ENCODE results near the gene ADAT1. TPM values are rescaled to one million over a fixed set of nuclear protein-coding genes. Genes with fewer than 3 reads are reported as not detected.

Gene ADAT1
- polyA plus RNA-seq, 1 of the 3 experiments (the other 2 are of a cell fraction): 51.1 TPM

GRCh38 chr16:75629132-75629531 lies 6.1 kb upstream of the ADAT1 start:
- H3K9me3 ChIP-seq: no peaks in the 10 kb centered on the region
- POLR2A ChIA-PET: no interaction called here
- TF ChIP-seq IRF3 (IDR thresholded peaks at IDR 0.05; ENCODE audit: low read depth, low read length): no peak
- TF ChIP-seq ZBTB33 (IDR thresholded peaks at IDR 0.05; ENCODE audit: borderline replicate concordance, low read depth): no peak
- no peak for TF ChIP-seq FOSL2 (IDR thresholded peaks at IDR 0.05; ENCODE audit: borderline replicate concordance, low read depth)
- no peaks in the 10 kb centered on the region for H3K4me1 ChIP-seq (ENCODE audit: control insufficient read depth in 1 of 2, insufficient read depth in 2 of 2, low read depth in 1 of 2, low read length in 1 of 2)
- H3K4me3 ChIP-seq (ENCODE audit: low read depth in 2 of 2, low read length in 1 of 2): no peak overlapping the region
- DNase-seq: no peak
- H3K4me2 ChIP-seq: no peak overlapping the region
- H3F3A ChIP-seq (replicated peaks; ENCODE audit: insufficient read depth): peaks cover 16% of the 10 kb centered on the region
- CTCF ChIA-PET: no interaction called here
- no peak overlapping the region for H3K27ac ChIP-seq (ENCODE audit: low read depth in 2 of 2, low read length in 1 of 2)
- 96% methylated on average over 10 of the region's 10 CpGs for WGBS (ENCODE audit: low lambda C conversion rate)
- H3K9ac ChIP-seq: no peak overlapping the region
- peaks cover 45 to 74% of the 10 kb centered on the region in 2 experiments for H3K36me3 ChIP-seq (replicated peaks in 1 of 2; ENCODE audit: control insufficient read depth in 1 of 2, insufficient read depth in 2 of 2, low read length in 1 of 2)
- no peak overlapping the region for H2AFZ ChIP-seq (ENCODE audit: low read depth)
- H3K79me2 ChIP-seq (ENCODE audit: insufficient read depth): no peaks in the 10 kb centered on the region
- no peaks in the 10 kb centered on the region for H4K20me1 ChIP-seq (ENCODE audit: insufficient read depth)
- no peaks in the 10 kb centered on the region for H3K27me3 ChIP-seq (ENCODE audit: insufficient read depth)
- H3K9me2 ChIP-seq: no peaks in the 10 kb centered on the region

- Histone ChIP-seq H3K4me2 (no peak overlapping the region), H3F3A (replicated peaks; ENCODE audit: insufficient read depth) (peaks cover 16% of the 10 kb centered on the region), H3K36me3 (replicated peaks in 1 of 2; ENCODE audit: control insufficient read depth in 1 of 2, insufficient read depth in 2 of 2, low read length in 1 of 2) (peaks cover 39 to 70% of the 10 kb centered on the region in 2 experiments), H2AFZ (ENCODE audit: low read depth) (no peak overlapping the region), H4K20me1 (ENCODE audit: insufficient read depth) (no peaks in the 10 kb centered on the region), H3K9me3 (no peaks in the 10 kb centered on the region), H3K27me3 (ENCODE audit: insufficient read depth) (no peaks in the 10 kb centered on the region), H3K27ac (ENCODE audit: low read depth in 2 of 2, low read length in 1 of 2) (no peak overlapping the region; a peak in 1 of 4 replicates), H3K79me2 (ENCODE audit: insufficient read depth) (no peaks in the 10 kb centered on the region), H3K9me2 (no peaks in the 10 kb centered on the region), H3K4me1 (ENCODE audit: control insufficient read depth in 1 of 2, insufficient read depth in 2 of 2, low read depth in 1 of 2, low read length in 1 of 2) (no peaks in the 10 kb centered on the region), H3K9ac (no peak overlapping the region), H3K4me3 (ENCODE audit: low read depth in 2 of 2, low read length in 1 of 2) (no peak overlapping the region)
- TF ChIP-seq TCF12 (IDR thresholded peaks at IDR 0.05) (no peak), MEF2A (IDR thresholded peaks at IDR 0.05; ENCODE audit: borderline replicate concordance, low read depth) (no peak), RFX5 (IDR thresholded peaks at IDR 0.05; ENCODE audit: low read length) (no peak), POLR2AphosphoS5 (IDR thresholded peaks at IDR 0.05; ENCODE audit: low read depth, low read length) (no peak), USF1 (IDR thresholded peaks at IDR 0.05; ENCODE audit: borderline replicate concordance, low read depth) (no peak), FOSL2 (IDR thresholded peaks at IDR 0.05; ENCODE audit: borderline replicate concordance, low read depth) (no peak), REST (IDR thresholded peaks at IDR 0.05; ENCODE audit: low read depth, low read length) (no peak), EZH2phosphoT487 (IDR thresholded peaks at IDR 0.05; ENCODE audit: borderline replicate concordance, low read depth) (no peak), RXRA (IDR thresholded peaks at IDR 0.05; ENCODE audit: borderline replicate concordance, low read depth) (no peak), PBX3 (IDR thresholded peaks at IDR 0.05) (no peak), SMC3 (IDR thresholded peaks at IDR 0.05; ENCODE audit: low read depth, low read length) (no peak), TEAD4 (IDR thresholded peaks at IDR 0.05; ENCODE audit: borderline replicate concordance, insufficient read depth) (no peak), JUND (IDR thresholded peaks at IDR 0.05) (no peak), ELF1 (IDR thresholded peaks at IDR 0.05) (no peak), GATA2 (CRISPR knock-in tag; IDR thresholded peaks at IDR 0.05) (no peak), NRF1 (IDR thresholded peaks at IDR 0.05; ENCODE audit: low read depth, low read length) (no peak)
- no peak for DNase-seq
- 93% methylated on average over 4 of the region's 4 CpGs for WGBS (ENCODE audit: low lambda C conversion rate)
- POLR2A ChIA-PET: no interaction called here
- CTCF ChIA-PET: no interaction called here
These were observed 5.3 kb upstream of the ADAT1 start for GRCh38 chr16:75628351-75628750.
